Endodermal cell (in vitro differentiated cells): ENCODE data around the gene MAP7D3. TPM values are rescaled to one million over a fixed set of nuclear protein-coding genes. Genes with fewer than 3 reads are reported as not detected.
"Not testable (repeated sequence)": the region's sequence is repeated elsewhere in the genome, so short reads cannot be mapped to it uniquely, and the experiment has no call there.

Experiments used
- DNase-seq: peaks from one replicate; pipeline ENCODE4 v3.0.0-alpha.2; 2017
- H3K27ac ChIP-seq: 2 replicates; pipeline ENCODE4 v1.5.1; 2013; ENCODE audit warnings: mild to moderate bottlenecking, low read depth, low read length, moderate library complexity
- H3K27me3 ChIP-seq: 2 replicates; pipeline ENCODE4 v1.6.1; 2013; ENCODE audit warnings: mild to moderate bottlenecking, low read length, moderate library complexity; ENCODE audit not compliant: insufficient read depth, control insufficient read depth, poor library complexity, severe bottlenecking
- H3K36me3 ChIP-seq: 2 replicates; pipeline ENCODE4 v1.7.0; 2013; ENCODE audit warnings: mild to moderate bottlenecking, low read length, moderate library complexity; ENCODE audit not compliant: control insufficient read depth, insufficient read depth
- H3K4me1 ChIP-seq: one replicate; pipeline ENCODE4 v1.7.0; 2013; ENCODE audit warnings: low read length; ENCODE audit not compliant: control insufficient read depth, insufficient read depth
- H3K4me3 ChIP-seq: 2 replicates; pipeline ENCODE4 v1.5.1; 2013; ENCODE audit warnings: mild to moderate bottlenecking, low read length, moderate library complexity
- H3K9ac ChIP-seq: 2 replicates; pipeline ENCODE4 v1.6.1; 2013; ENCODE audit warnings: mild to moderate bottlenecking, low read length, moderate library complexity; ENCODE audit not compliant: poor library complexity, severe bottlenecking; ENCODE audit errors: extremely low read depth
- H3K9me3 ChIP-seq: 2 replicates; pipeline ENCODE4 v1.6.1; 2013; ENCODE audit warnings: mild to moderate bottlenecking, low read length, moderate library complexity; ENCODE audit not compliant: control insufficient read depth
- H3K27ac Mint-ChIP-seq: 2 replicates; pipeline ENCODE4 v1.8.0; 2020; ENCODE audit warnings: mixed read lengths
- H3K27me3 Mint-ChIP-seq: 2 replicates; pipeline ENCODE4 v1.8.0; 2021; ENCODE audit warnings: mild to moderate bottlenecking, mixed read lengths; ENCODE audit not compliant: insufficient read depth
- H3K36me3 Mint-ChIP-seq: 2 replicates; pipeline ENCODE4 v1.8.0; 2020; ENCODE audit warnings: low read depth, mixed read lengths
- H3K4me1 Mint-ChIP-seq: 2 replicates; pipeline ENCODE4 v1.8.0; 2020; ENCODE audit warnings: mixed read lengths
- H3K4me3 Mint-ChIP-seq: 2 replicates; pipeline ENCODE4 v1.8.0; 2020; ENCODE audit warnings: mild to moderate bottlenecking, moderate library complexity, mixed read lengths
- H3K9me3 Mint-ChIP-seq: 2 replicates; pipeline ENCODE4 v1.8.0; 2020; ENCODE audit warnings: mild to moderate bottlenecking, mixed read lengths
- CTCF ChIP-seq: fragments of 200-600 bp; sonication (generic); conservative IDR thresholded peaks from 2 replicates; pipeline ENCODE4 v1.5.0; 2021; ENCODE audit warnings: antibody characterized with exemption, mild to moderate bottlenecking
- WGBS, 2 experiments: methylation state at CpG; one replicate each; pipeline versions ENCODE4 v1.1.5 to v1.1.7; 2013; ENCODE audit warnings: missing lambda C conversion rate in 2 of 2, mixed read lengths in 1 of 2; ENCODE audit not compliant: insufficient coverage in 1 of 2, insufficient read length in 1 of 2; 5-methylcytosine and 5-hydroxymethylcytosine counted together
- long read RNA-seq, 4 experiments: library from polyadenylated mRNA in 2 of 4; library from RNA in 1 of 4; library from capped mRNA in 1 of 4; stranded (forward) in 3 of 4; unstranded in 1 of 4; transcript quantifications; one replicate each; pipeline ENCODE4 v2.0.0, GENCODE V29; 2020 to 2021; ENCODE audit warnings: inconsistent platforms in 1 of 4
- polyA plus RNA-seq, 2 experiments: library from polyadenylated mRNA; stranded (reverse); fragments of 50-300 nt; gene quantifications; one replicate each; pipeline ENCODE4 v1.2.3, GENCODE V29; 2013
- total RNA-seq, 2 donors: library from RNA; stranded (reverse); fragmentation: NEBNext Ultra II Directional in 1 of 2; extraction: Animal tissue kit (Norgen Biotek cat#: 25700) in 1 of 2; gene quantifications; 2 replicates in 1 of 2; 3 replicates in 1 of 2; pipeline ENCODE4 v1.2.1, GENCODE V29; 2021

MAP7D3 gene
- total RNA-seq, result 10 to 100 TPM; 12.3 to 14.2 TPM
- polyA plus RNA-seq (2013, experiment 1 of 2), result 12.3 TPM
- 10.4 TPM for polyA plus RNA-seq (2013, experiment 2 of 2)
- long read RNA-seq, experiment 1, partial matches to known transcripts, result 1 of 3 reads
- long read RNA-seq, experiment 1, other reads (novel, unspliced or antisense), result 2 of 3 reads
- long read RNA-seq, experiment 2, full-length matches to known transcripts, result 13 of 17 reads
- long read RNA-seq, experiment 2, partial matches to known transcripts, result 0 of 17 reads
- long read RNA-seq, experiment 2, other reads (novel, unspliced or antisense), result 4 of 17 reads
- long read RNA-seq, experiment 3, full-length matches to known transcripts, result 4 of 27 reads
- long read RNA-seq, experiment 3, partial matches to known transcripts, result 20 of 27 reads
- long read RNA-seq, experiment 3, other reads (novel, unspliced or antisense), result 3 of 27 reads
- long read RNA-seq, experiment 4, full-length matches to known transcripts, result 1 of 17 reads
- long read RNA-seq, experiment 4, partial matches to known transcripts, result 16 of 17 reads
- long read RNA-seq, experiment 4, other reads (novel, unspliced or antisense), result 0 of 17 reads

- peak within 1 kb of the TSS; percentile 84 for H3K4me3 ChIP-seq
- H3K9me3 ChIP-seq, result no peaks in the 10 kb centered on the region
- no peaks in the 10 kb centered on the region for H3K36me3 ChIP-seq
- Mint-ChIP-seq H3K36me3 (no peaks in the 10 kb centered on the region), H3K27ac (no peak within 1 kb of the TSS), H3K4me1 (peaks cover 2% of the 10 kb centered on the region), H3K27me3 (no peaks in the 10 kb centered on the region), H3K9me3 (peaks cover 40% of the 10 kb centered on the region), H3K4me3 (peak within 1 kb of the TSS; percentile 66)
- no peak within 1 kb of the TSS for H3K27ac ChIP-seq
- H3K9ac ChIP-seq, result no peak within 1 kb of the TSS
- H3K4me1 ChIP-seq, result no peaks in the 10 kb centered on the region
- no peaks in the 10 kb centered on the region for H3K27me3 ChIP-seq
- no peak for TF ChIP-seq CTCF
- DNase-seq, result peak; percentile 87
- 1% methylated on average over 72 of the region's 73 CpGs; no CpG with 5 or more reads in 1 of the 2 experiments for whole genome bisulfite sequencing, 2 experiments
Measured at GRCh38 chrX:136251041-136251991, at the start of gene MAP7D3. MAP7D3 (minus strand) TSS chrX:136251400; CDS start chrX:136251358, 42 bp downstream.

- not testable (repeated sequence) for H3K4me3 ChIP-seq, H3K27ac ChIP-seq, H3K36me3 Mint-ChIP-seq, H3K36me3 ChIP-seq, H3K27me3 Mint-ChIP-seq, H3K4me1 ChIP-seq, H3K4me1 Mint-ChIP-seq, H3K27ac Mint-ChIP-seq, H3K27me3 ChIP-seq, H3K9ac ChIP-seq, H3K4me3 Mint-ChIP-seq, DNase-seq, H3K9me3 ChIP-seq
- WGBS, 2 experiments, result no CpG with 5 or more reads among the region's 4 CpGs
- H3K9me3 Mint-ChIP-seq, result peaks cover 58% of the 10 kb centered on the region
Measured at GRCh38 chrX:136300721-136301120, 49.5 kb upstream of the MAP7D3 start, which contains the start of gene ADGRG4. ADGRG4 (plus strand) TSS chrX:136300963; CDS start chrX:136308778, 7,815 bp downstream.

GRCh38 chrX:136295380-136295779 lies 44.2 kb upstream of the MAP7D3 start:
- Histone ChIP-seq H3K27me3 (no peaks in the 10 kb centered on the region), H3K27ac (no peak overlapping the region), H3K36me3 (no peaks in the 10 kb centered on the region), H3K4me1 (peaks cover 2% of the 10 kb centered on the region), H3K9ac (no peak overlapping the region), H3K9me3 (no peaks in the 10 kb centered on the region), H3K4me3 (no peak overlapping the region)
- no peak for DNase-seq
- Mint-ChIP-seq H3K4me3 (no peak overlapping the region), H3K9me3 (peaks cover 39% of the 10 kb centered on the region), H3K36me3 (no peaks in the 10 kb centered on the region), H3K27me3 (no peaks in the 10 kb centered on the region), H3K27ac (no peak overlapping the region), H3K4me1 (no peaks in the 10 kb centered on the region)
- WGBS, 2 experiments, result 94% methylated on average over 7 of the region's 8 CpGs; no CpG with 5 or more reads in 1 of the 2 experiments
- TF ChIP-seq CTCF, result no peak
